Prostate gland (tissue), 2 donors: ENCODE measurements around the gene GOSR2. TPM values are rescaled to one million over a fixed set of nuclear protein-coding genes. Genes with fewer than 3 reads are reported as not detected.

Experiments
- DNase-seq: peaks from one replicate; pipeline ENCODE4 v3.0.0-alpha.2; 2019; ENCODE audit warnings: low spot score
- H3K27ac ChIP-seq, 2 donors: fragments of 200-600 bp; sonication (generic); 2 replicates each; pipeline ENCODE4 v1.5.1; 2017 to 2019
- H3K27me3 ChIP-seq: fragments of 200-600 bp; sonication (generic); replicated peaks from 2 replicates; pipeline ENCODE4 v1.5.1; 2019; ENCODE audit not compliant: insufficient read depth
- H3K36me3 ChIP-seq, 2 donors: fragments of 200-600 bp; sonication (generic); 1 replicate in 1 of 2; 2 replicates in 1 of 2; pipeline versions ENCODE4 v1.5.1 to v1.8.1; 2017 to 2019
- H3K4me1 ChIP-seq: fragments of 200-600 bp; sonication (generic); replicated peaks from 2 replicates; pipeline ENCODE4 v1.5.1; 2019
- H3K4me3 ChIP-seq, 2 donors: fragments of 200-600 bp; sonication (generic); 2 replicates each; pipeline ENCODE4 v1.5.1; 2017 to 2019
- H3K9me3 ChIP-seq: fragments of 200-600 bp; sonication (generic); 2 replicates; pipeline ENCODE4 v1.5.1; 2017
- CTCF ChIP-seq, 4 experiments: fragments of 200-600 bp in 2 of 4; fragments of 450-650 bp in 2 of 4; sonication (generic) in 2 of 4; IDR thresholded peaks; 1 replicate in 3 of 4; 2 replicates in 1 of 4; pipeline ENCODE4 v1.5.1; 2016 to 2019; ENCODE audit warnings: antibody characterized with exemption in 4 of 4, mild to moderate bottlenecking in 2 of 4, moderate library complexity in 2 of 4
- POLR2A ChIP-seq: fragments of 450-650 bp; IDR thresholded peaks from one replicate; pipeline ENCODE4 v1.6.1; 2016; ENCODE audit warnings: antibody characterized with exemption, mild to moderate bottlenecking
- POLR2AphosphoS5 ChIP-seq: sonication (generic); formaldehyde crosslinking; IDR thresholded peaks from one replicate; pipeline ENCODE4 v1.6.1; 2017; ENCODE audit warnings: antibody characterized with exemption
- WGBS: methylation state at CpG from one replicate; pipeline ENCODE4 v1.1.5; 2018; 5-methylcytosine and 5-hydroxymethylcytosine counted together
- intact Hi-C: fragments of 100-400 bp; cut with DNase I; formaldehyde crosslinking; loops from one replicate; pipeline ENCODE4 v1.14.2; 2022
- total RNA-seq, 2 donors: library from RNA; depleted of rRNA; stranded (reverse); fragments of >200 nt; gene quantifications; one replicate each; pipeline ENCODE4 v1.1.0, GENCODE V29; 2016

GOSR2 gene
- total RNA-seq, 2 donors from 2014 or later = 40.0 to 61.4 TPM

- no peak for DNase-seq
- intact Hi-C loops = no loop called here
- Histone ChIP-seq H3K27me3 (no peaks in the 10 kb centered on the region), H3K36me3 (no peaks in the 10 kb centered on the region), H3K4me3 (no peak overlapping the region), H3K9me3 (no peaks in the 10 kb centered on the region), H3K27ac (no peak overlapping the region), H3K4me1 (no peaks in the 10 kb centered on the region)
- 63% methylated on average over 8 of the region's 8 CpGs for WGBS
- TF ChIP-seq CTCF (IDR thresholded peaks at IDR 0.05) = no peak
- TF ChIP-seq POLR2AphosphoS5 = no peak
- TF ChIP-seq POLR2A = no peak
Measured at GRCh38 chr17:46958041-46958591, 35.2 kb downstream of the GOSR2 start.

- 47% methylated on average over 2 of the region's 2 CpGs for WGBS
- TF ChIP-seq CTCF (IDR thresholded peaks at IDR 0.05) = no peak
- no peaks in the 10 kb centered on the region for H3K36me3 ChIP-seq
- intact Hi-C loops = no loop called here
- no peaks in the 10 kb centered on the region for H3K4me1 ChIP-seq
- H3K9me3 ChIP-seq = no peaks in the 10 kb centered on the region
- no peak for DNase-seq
- no peak overlapping the region for H3K27ac ChIP-seq
- H3K27me3 ChIP-seq = no peaks in the 10 kb centered on the region
- H3K4me3 ChIP-seq = no peak overlapping the region
Measured at GRCh38 chr17:46960152-46960551, 37.2 kb downstream of the GOSR2 start.

GRCh38 chr17:46962374-46962790, 39.4 kb downstream of the GOSR2 start:
- intact Hi-C loops = no loop called here
- DNase-seq = no peak
- Histone ChIP-seq H3K27ac (no peak overlapping the region), H3K4me3 (no peak overlapping the region), H3K4me1 (no peaks in the 10 kb centered on the region), H3K36me3 (no peaks in the 10 kb centered on the region), H3K27me3 (no peaks in the 10 kb centered on the region), H3K9me3 (no peaks in the 10 kb centered on the region)
- WGBS = 6% methylated on average over 1 of the region's 1 CpG
- TF ChIP-seq CTCF (IDR thresholded peaks at IDR 0.05) (no peak), POLR2A (no peak), POLR2AphosphoS5 (no peak)

GRCh38 chr17:46963571-46963970, 40.6 kb downstream of the GOSR2 start:
- no peak for TF ChIP-seq CTCF (IDR thresholded peaks at IDR 0.05)
- TF ChIP-seq POLR2AphosphoS5 = no peak
- no peak for TF ChIP-seq POLR2A
- Histone ChIP-seq H3K36me3 (no peaks in the 10 kb centered on the region), H3K4me1 (no peaks in the 10 kb centered on the region), H3K27me3 (no peaks in the 10 kb centered on the region), H3K27ac (no peak overlapping the region), H3K9me3 (no peaks in the 10 kb centered on the region), H3K4me3 (no peak overlapping the region)
- intact Hi-C loops = no loop called here
- 88% methylated on average over 2 of the region's 2 CpGs for WGBS
- DNase-seq = no peak
